SK-N-MC (cell line): ENCODE measurements around the gene FAM98A.

Experiments
- EZH2 ChIP-seq: fragments of 200-600 bp; sonication (generic); IDR thresholded peaks from one replicate; pipeline ENCODE4 v1.6.1; 2017; ENCODE audit warnings: antibody characterized with exemption
- FOXP2 ChIP-seq: optimal IDR thresholded peaks from 2 replicates; pipeline ENCODE3; 2011; ENCODE audit warnings: mild to moderate bottlenecking, moderate library complexity; ENCODE audit not compliant: insufficient read depth; ENCODE audit errors: extremely low read length, control extremely low read depth
- POLR2AphosphoS5 ChIP-seq: IDR thresholded peaks from 2 replicates; pipeline ENCODE4 v1.6.1; 2012; ENCODE audit warnings: mild to moderate bottlenecking, low read depth, low read length, borderline replicate concordance

- TF ChIP-seq EZH2 (no peak), POLR2AphosphoS5 (no peak), FOXP2 (no peak)
These were observed 28.4 kb downstream of the FAM98A start for GRCh38 chr2:33570681-33571080.
